HepG2 (cell line): ENCODE data around the gene IRGQ. TPM values are rescaled to one million over a fixed set of nuclear protein-coding genes. Genes with fewer than 3 reads are reported as not detected.

Experiments
- CHD4 ChIP-seq: fragments of 200-600 bp; sonication (generic); IDR thresholded peaks from 2 replicates; pipeline ENCODE4 v1.7.0; 2017; ENCODE audit warnings: mild to moderate bottlenecking, low read length, borderline replicate concordance
- CREB1 ChIP-seq, 2 experiments: fragments of 450-650 bp in 1 of 2; IDR thresholded peaks; 2 replicates each; pipeline ENCODE4 v1.6.1; 2016 to 2017; ENCODE audit warnings: control low read depth in 1 of 2, mild to moderate bottlenecking in 1 of 2, missing compliant biosample characterization in 1 of 2, missing genetic modification characterization in 1 of 2
- MAF1 ChIP-seq: sonication (generic); formaldehyde crosslinking; IDR thresholded peaks from 2 replicates; pipeline ENCODE4 v1.5.0; 2020; ENCODE audit warnings: missing genetic modification reagents, borderline replicate concordance
- MED8 ChIP-seq: sonication (generic); formaldehyde crosslinking; IDR thresholded peaks from 2 replicates; pipeline ENCODE4 v1.8.1; 2023; ENCODE audit warnings: mild to moderate bottlenecking, missing genetic modification reagents; ENCODE audit not compliant: insufficient replicate concordance
- SAP130 ChIP-seq: IDR thresholded peaks from 2 replicates; pipeline ENCODE4 v1.6.1; 2016; ENCODE audit warnings: low read depth
- SIX1 ChIP-seq: sonication (generic); formaldehyde crosslinking; IDR thresholded peaks from 2 replicates; pipeline ENCODE4 v1.4.0; 2020; ENCODE audit warnings: missing genetic modification reagents, borderline replicate concordance
- SP140L ChIP-seq: sonication (generic); formaldehyde crosslinking; IDR thresholded peaks from 2 replicates; pipeline ENCODE4 v1.4.0; 2020; ENCODE audit warnings: missing genetic modification reagents, borderline replicate concordance
- SRSF1 ChIP-seq: fragments of 200-400 bp; formaldehyde crosslinking; optimal IDR thresholded peaks from 2 replicates; pipeline ENCODE3; 2017; ENCODE audit warnings: mild to moderate bottlenecking, low read depth, low read length, moderate library complexity
- THRA ChIP-seq: sonication (generic); formaldehyde crosslinking; IDR thresholded peaks from 2 replicates; pipeline ENCODE4 v1.4.0; 2020; ENCODE audit warnings: missing genetic modification reagents, borderline replicate concordance
- ZNF138 ChIP-seq: sonication (generic); formaldehyde crosslinking; IDR thresholded peaks from 2 replicates; pipeline ENCODE4 v1.5.0; 2020; ENCODE audit warnings: mild to moderate bottlenecking, low read depth, missing genetic modification reagents
- ZNF264 ChIP-seq: sonication (generic); formaldehyde crosslinking; IDR thresholded peaks from 2 replicates; pipeline ENCODE4 v1.4.0; 2020; ENCODE audit warnings: missing genetic modification reagents
- ZNF326 ChIP-seq: sonication (generic); formaldehyde crosslinking; IDR thresholded peaks from 2 replicates; pipeline ENCODE4 v1.4.0; 2020; ENCODE audit warnings: missing genetic modification reagents, borderline replicate concordance
- ZNF350 ChIP-seq: sonication (generic); formaldehyde crosslinking; IDR thresholded peaks from 2 replicates; pipeline ENCODE4 v1.4.0; 2020; ENCODE audit warnings: mild to moderate bottlenecking, low read depth, missing genetic modification reagents, borderline replicate concordance
- ZNF570 ChIP-seq: sonication (generic); formaldehyde crosslinking; IDR thresholded peaks from 2 replicates; pipeline ENCODE4 v1.4.0; 2020; ENCODE audit warnings: mild to moderate bottlenecking, missing genetic modification reagents, borderline replicate concordance
- ZNF577 ChIP-seq: sonication (generic); formaldehyde crosslinking; IDR thresholded peaks from 2 replicates; pipeline ENCODE4 v1.4.0; 2020; ENCODE audit warnings: mild to moderate bottlenecking, low read depth, missing genetic modification reagents, borderline replicate concordance
- ZNF772 ChIP-seq: sonication (generic); formaldehyde crosslinking; IDR thresholded peaks from 2 replicates; pipeline ENCODE4 v1.5.0; 2020; ENCODE audit warnings: mild to moderate bottlenecking, missing genetic modification reagents
- polyA plus RNA-seq, 8 experiments: library from polyadenylated mRNA; depleted of rRNA in 3 of 8; stranded (reverse) in 7 of 8; unstranded in 1 of 8; fragments of >200 nt; fragmentation: Illumina TruSeq in 4 of 8; extraction: Trizol in 4 of 8; gene quantifications; 2 replicates each; pipeline versions ENCODE4 v1.2.1 to v1.2.3, GENCODE V29; 2011 to 2016; ENCODE audit warnings: low read depth in 4 of 8, missing spikeins in 1 of 8, mixed read lengths in 1 of 8; ENCODE audit not compliant: insufficient read depth in 1 of 8
- total RNA-seq, 5 experiments: library from RNA; depleted of rRNA; stranded (reverse); fragments of >200 nt; fragmentation: Illumina TruSeq; extraction: Trizol; gene quantifications; 2 replicates each; pipeline ENCODE4 v1.2.3, GENCODE V29; 2016; ENCODE audit warnings: low read depth in 1 of 5
- TF ChIP-seq, protein P1 (sequence below): sonication (generic); formaldehyde crosslinking; IDR thresholded peaks from 2 replicates; pipeline ENCODE4 v1.5.0; 2020; ENCODE audit warnings: mild to moderate bottlenecking, missing genetic modification reagents, moderate library complexity
- TF ChIP-seq, protein P2 (sequence below): IDR thresholded peaks from 2 replicates; pipeline ENCODE4 v1.6.1; 2012; ENCODE audit warnings: low read depth, low read length, improper control_type of control experiment
- TF ChIP-seq, protein P3 (sequence below): IDR thresholded peaks from 2 replicates; pipeline ENCODE4 v1.6.1; 2016; ENCODE audit warnings: mild to moderate bottlenecking, missing biosample characterization, missing genetic modification reagents
- TF ChIP-seq, protein P4 (sequence below): fragments of 450-650 bp; IDR thresholded peaks from 2 replicates; pipeline ENCODE4 v1.6.1; 2017; ENCODE audit warnings: mild to moderate bottlenecking

Gene IRGQ
- total and polyA plus RNA-seq, 2 of the 13 experiments (the other 11 are each of a cell fraction or from before 2014, with no cell fraction given): 11.6 to 12.4 TPM

- no peak for TF ChIP-seq THRA (CRISPR knock-in tag)
- TF ChIP-seq CREB1 (IDR thresholded peaks at IDR 0.05): 0 out of 2 replicates have a peak, but pooled peaks have one; percentile 19
- no peak for TF ChIP-seq CREB1 (CRISPR knock-in tag; IDR thresholded peaks at IDR 0.05)
- TF ChIP-seq ZNF772: 0 out of 2 replicates have a peak, but pooled peaks have one; percentile 29
- TF ChIP-seq MAF1: no peak
- TF ChIP-seq, protein P1, sequence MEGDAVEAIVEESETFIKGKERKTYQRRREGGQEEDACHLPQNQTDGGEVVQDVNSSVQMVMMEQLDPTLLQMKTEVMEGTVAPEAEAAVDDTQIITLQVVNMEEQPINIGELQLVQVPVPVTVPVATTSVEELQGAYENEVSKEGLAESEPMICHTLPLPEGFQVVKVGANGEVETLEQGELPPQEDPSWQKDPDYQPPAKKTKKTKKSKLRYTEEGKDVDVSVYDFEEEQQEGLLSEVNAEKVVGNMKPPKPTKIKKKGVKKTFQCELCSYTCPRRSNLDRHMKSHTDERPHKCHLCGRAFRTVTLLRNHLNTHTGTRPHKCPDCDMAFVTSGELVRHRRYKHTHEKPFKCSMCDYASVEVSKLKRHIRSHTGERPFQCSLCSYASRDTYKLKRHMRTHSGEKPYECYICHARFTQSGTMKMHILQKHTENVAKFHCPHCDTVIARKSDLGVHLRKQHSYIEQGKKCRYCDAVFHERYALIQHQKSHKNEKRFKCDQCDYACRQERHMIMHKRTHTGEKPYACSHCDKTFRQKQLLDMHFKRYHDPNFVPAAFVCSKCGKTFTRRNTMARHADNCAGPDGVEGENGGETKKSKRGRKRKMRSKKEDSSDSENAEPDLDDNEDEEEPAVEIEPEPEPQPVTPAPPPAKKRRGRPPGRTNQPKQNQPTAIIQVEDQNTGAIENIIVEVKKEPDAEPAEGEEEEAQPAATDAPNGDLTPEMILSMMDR: peak; percentile 95
- no peak for TF ChIP-seq ZNF577 (CRISPR knock-in tag)
- TF ChIP-seq MED8 (CRISPR knock-in tag): no peak
- no peak for TF ChIP-seq CHD4
- TF ChIP-seq SAP130 (CRISPR knock-in tag): peak; percentile 66
- TF ChIP-seq, protein P2, sequence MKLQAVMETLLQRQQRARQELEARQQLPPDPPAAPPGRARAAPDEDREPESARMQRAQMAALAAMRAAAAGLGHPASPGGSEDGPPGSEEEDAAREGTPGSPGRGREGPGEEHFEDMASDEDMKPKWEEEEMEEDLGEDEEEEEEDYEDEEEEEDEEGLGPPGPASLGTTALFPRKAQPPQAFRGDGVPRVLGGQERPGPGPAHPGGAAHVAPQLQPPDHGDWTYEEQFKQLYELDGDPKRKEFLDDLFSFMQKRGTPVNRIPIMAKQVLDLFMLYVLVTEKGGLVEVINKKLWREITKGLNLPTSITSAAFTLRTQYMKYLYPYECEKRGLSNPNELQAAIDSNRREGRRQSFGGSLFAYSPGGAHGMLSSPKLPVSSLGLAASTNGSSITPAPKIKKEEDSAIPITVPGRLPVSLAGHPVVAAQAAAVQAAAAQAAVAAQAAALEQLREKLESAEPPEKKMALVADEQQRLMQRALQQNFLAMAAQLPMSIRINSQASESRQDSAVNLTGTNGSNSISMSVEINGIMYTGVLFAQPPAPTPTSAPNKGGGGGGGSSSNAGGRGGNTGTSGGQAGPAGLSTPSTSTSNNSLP: no peak
- no peak for TF ChIP-seq ZNF264 (CRISPR knock-in tag)
- TF ChIP-seq ZNF326: no peak
- no peak for TF ChIP-seq ZNF138 (CRISPR knock-in tag)
- TF ChIP-seq ZNF570 (CRISPR knock-in tag): no peak
- no peak for TF ChIP-seq SP140L
- TF ChIP-seq, protein P3, sequence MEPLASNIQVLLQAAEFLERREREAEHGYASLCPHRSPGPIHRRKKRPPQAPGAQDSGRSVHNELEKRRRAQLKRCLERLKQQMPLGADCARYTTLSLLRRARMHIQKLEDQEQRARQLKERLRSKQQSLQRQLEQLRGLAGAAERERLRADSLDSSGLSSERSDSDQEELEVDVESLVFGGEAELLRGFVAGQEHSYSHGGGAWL (CRISPR knock-in tag): no peak; the same call in 1 of the 2 replicates
- TF ChIP-seq ZNF350 (CRISPR knock-in tag): 0 out of 2 replicates have a peak, but pooled peaks have one; percentile 45
- TF ChIP-seq, protein P4, sequence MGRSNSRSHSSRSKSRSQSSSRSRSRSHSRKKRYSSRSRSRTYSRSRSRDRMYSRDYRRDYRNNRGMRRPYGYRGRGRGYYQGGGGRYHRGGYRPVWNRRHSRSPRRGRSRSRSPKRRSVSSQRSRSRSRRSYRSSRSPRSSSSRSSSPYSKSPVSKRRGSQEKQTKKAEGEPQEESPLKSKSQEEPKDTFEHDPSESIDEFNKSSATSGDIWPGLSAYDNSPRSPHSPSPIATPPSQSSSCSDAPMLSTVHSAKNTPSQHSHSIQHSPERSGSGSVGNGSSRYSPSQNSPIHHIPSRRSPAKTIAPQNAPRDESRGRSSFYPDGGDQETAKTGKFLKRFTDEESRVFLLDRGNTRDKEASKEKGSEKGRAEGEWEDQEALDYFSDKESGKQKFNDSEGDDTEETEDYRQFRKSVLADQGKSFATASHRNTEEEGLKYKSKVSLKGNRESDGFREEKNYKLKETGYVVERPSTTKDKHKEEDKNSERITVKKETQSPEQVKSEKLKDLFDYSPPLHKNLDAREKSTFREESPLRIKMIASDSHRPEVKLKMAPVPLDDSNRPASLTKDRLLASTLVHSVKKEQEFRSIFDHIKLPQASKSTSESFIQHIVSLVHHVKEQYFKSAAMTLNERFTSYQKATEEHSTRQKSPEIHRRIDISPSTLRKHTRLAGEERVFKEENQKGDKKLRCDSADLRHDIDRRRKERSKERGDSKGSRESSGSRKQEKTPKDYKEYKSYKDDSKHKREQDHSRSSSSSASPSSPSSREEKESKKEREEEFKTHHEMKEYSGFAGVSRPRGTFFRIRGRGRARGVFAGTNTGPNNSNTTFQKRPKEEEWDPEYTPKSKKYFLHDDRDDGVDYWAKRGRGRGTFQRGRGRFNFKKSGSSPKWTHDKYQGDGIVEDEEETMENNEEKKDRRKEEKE: no peak
- TF ChIP-seq SRSF1: no peak
- TF ChIP-seq SIX1: no peak
Observed at GRCh38 chr19:43594710-43595604, 977 bp downstream of the IRGQ start (continued).
